Activated CD8-positive, alpha-beta memory T cell treated with anti-CD3 and anti-CD28 coated beads, Interleukin-2, amount 50 U/mL, for 4 hours (primary cell): ENCODE measurements around the gene MAN2B1.

Source experiments
- DNase-seq: peaks from one replicate; pipeline ENCODE4 v3.0.0-alpha.2; 2020

MAN2B1 gene

GRCh38 chr19:12610540-12611360 lies 55.8 kb downstream of the MAN2B1 start, which contains the start of the genes ZNF490 and ZNF791:
Gene ZNF490, minus strand, starts transcription at chr19:12610813. Its CDS starts 133 bp downstream, at chr19:12610680.
Gene ZNF791, plus strand, starts transcription at chr19:12610920. Its CDS starts 160 bp downstream, at chr19:12611080.
- peak; percentile 96 for DNase-seq

DNA sequence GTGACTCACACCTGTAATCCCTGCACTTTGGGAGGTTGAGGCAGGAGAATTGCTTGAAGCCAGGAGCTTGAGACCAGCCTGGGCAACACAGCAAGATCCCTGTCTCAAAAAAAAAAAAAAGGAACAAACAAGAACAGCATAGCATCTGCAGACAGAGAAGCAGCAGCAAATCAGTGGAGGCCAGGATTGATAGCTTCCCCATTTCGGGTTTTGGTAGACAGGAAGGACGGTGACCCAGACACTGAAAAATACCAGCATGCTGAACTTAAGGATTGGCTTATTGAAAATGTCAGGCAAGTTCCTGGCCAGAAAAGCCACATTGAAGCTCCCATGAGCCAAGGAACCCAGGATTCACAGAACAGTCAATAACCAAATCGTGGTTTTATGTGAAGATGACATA lies 58.9 kb downstream of the MAN2B1 start:
- DNase-seq, result no peak

GRCh38 chr19:12606796-12607195 lies 59.7 kb downstream of the MAN2B1 start:
- DNase-seq, result no peak

GRCh38 chr19:12603714-12604113 lies 62.8 kb downstream of the MAN2B1 start:
- DNase-seq, result peak; percentile 26

DNA sequence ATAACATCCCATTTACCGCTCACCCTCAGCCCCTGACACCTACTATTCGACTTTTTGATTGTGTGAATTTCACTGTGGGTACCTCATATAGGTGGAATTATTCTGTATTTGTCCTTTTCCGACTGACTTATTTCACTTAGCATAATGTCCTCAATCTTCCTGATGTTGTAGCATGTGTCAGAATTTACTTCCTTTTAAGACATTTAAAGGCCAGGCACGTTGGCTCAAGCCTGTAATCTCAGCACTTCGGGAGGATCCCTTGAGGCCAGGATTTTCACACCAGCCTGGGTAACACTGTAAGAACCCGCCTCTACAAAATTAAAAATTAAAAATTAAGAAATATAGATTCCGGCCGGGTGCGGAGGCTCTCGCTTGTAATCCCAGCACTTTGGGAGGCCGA lies 68.9 kb downstream of the MAN2B1 start:
- no peak for DNase-seq

DNA sequence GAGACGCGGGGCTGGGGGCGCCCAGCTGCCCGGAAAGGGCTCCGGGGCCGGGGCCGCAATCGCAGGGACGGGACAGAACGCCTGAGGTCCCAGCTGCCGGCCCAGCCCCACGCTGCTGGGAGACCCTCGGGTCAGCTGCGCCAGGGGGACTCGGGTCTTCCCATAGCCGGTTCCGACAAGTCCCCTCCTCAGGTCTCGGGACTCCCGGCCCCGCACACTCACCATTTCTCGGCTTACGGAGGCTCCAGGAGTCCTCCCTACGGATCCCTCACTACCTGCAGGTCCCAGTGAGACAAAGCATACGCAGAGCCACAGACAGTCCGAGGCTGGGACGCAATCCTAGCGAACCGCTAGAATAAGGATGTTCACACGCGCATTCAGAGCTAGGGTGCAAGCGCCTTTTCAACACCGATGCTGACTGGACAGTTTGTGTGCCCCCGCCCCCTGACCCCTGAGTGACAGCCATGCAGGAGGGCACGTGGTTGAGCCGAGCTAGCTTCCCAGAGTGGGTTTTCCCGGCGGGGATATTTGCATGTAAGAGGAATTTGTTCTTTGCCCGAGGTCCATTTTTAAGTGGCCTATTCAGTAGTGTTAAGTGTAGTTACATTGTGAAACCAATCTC lies 69.5 kb downstream of the MAN2B1 start:
- no peak for DNase-seq
